Heart left ventricle (tissue), 16 donors: Measurements from ENCODE around the gene TTLL5. TPM values are rescaled to one million over a fixed set of nuclear protein-coding genes. Genes with fewer than 3 reads are reported as not detected.
A peak's percentile ranks its signal among the peaks of the same experiment; 100 is the strongest.

ENCODE experiments used
- ATAC-seq, 4 donors: fragments of 200-7000 bp; cut with Tn5 transposase; one replicate each; pipeline ENCODE4 v1.9.1; 2020 to 2022; ENCODE audit warnings: moderate library complexity in 4 of 4, mild to moderate bottlenecking in 3 of 4, moderate number of reproducible peaks in 1 of 4
- DNase-seq, 5 donors: peaks; one replicate each; pipeline ENCODE4 v3.0.0-alpha.2; 2020
- H3K27ac ChIP-seq, 12 donors: fragments of 200-600 bp; sonication (generic) in 4 of 12; one replicate each; pipeline versions ENCODE4 v1.5.0 to v1.8.0; 2016 to 2022; ENCODE audit warnings: mild to moderate bottlenecking in 2 of 12
- H3K27me3 ChIP-seq, 9 donors: fragments of 200-600 bp; sonication (generic) in 2 of 9; one replicate each; pipeline versions ENCODE4 v1.5.1 to v1.8.0; 2016 to 2022; ENCODE audit warnings: mild to moderate bottlenecking in 3 of 9
- H3K36me3 ChIP-seq, 9 donors: fragments of 200-600 bp; sonication (generic) in 2 of 9; one replicate each; pipeline versions ENCODE4 v1.5.0 to v1.8.0; 2018 to 2022; ENCODE audit warnings: mild to moderate bottlenecking in 2 of 9
- H3K4me1 ChIP-seq, 12 donors: fragments of 200-600 bp; sonication (generic) in 4 of 12; one replicate each; pipeline versions ENCODE4 v1.5.0 to v1.8.0; 2016 to 2022; ENCODE audit warnings: mild to moderate bottlenecking in 3 of 12
- H3K4me3 ChIP-seq, 12 donors: fragments of 200-600 bp; sonication (generic) in 4 of 12; one replicate each; pipeline versions ENCODE4 v1.5.0 to v1.8.0; 2017 to 2022; ENCODE audit warnings: mild to moderate bottlenecking in 9 of 12, moderate library complexity in 4 of 12
- H3K9me3 ChIP-seq, 12 donors: fragments of 200-600 bp; sonication (generic) in 4 of 12; one replicate each; pipeline versions ENCODE4 v1.5.0 to v1.8.0; 2016 to 2022; ENCODE audit warnings: mild to moderate bottlenecking in 1 of 12
- CTCF ChIP-seq, 12 donors: fragments of 200-600 bp; sonication (generic) in 4 of 12; IDR thresholded peaks; one replicate each; pipeline versions ENCODE4 v1.5.0 to v1.8.0; 2018 to 2022; ENCODE audit warnings: antibody characterized with exemption in 12 of 12, mild to moderate bottlenecking in 5 of 12
- POLR2A ChIP-seq, 2 donors: fragments of 450-650 bp; IDR thresholded peaks; one replicate each; pipeline ENCODE4 v1.6.1; 2017; ENCODE audit warnings: antibody characterized with exemption in 2 of 2, mild to moderate bottlenecking in 2 of 2, moderate library complexity in 2 of 2
- WGBS, 4 donors: extraction: QIAGEN DNeasy Blood & Tissue Kit in 2 of 4; methylation state at CpG; one replicate each; pipeline versions ENCODE4 v1.1.5 to v1.1.7; 2013 to 2018; 5-methylcytosine and 5-hydroxymethylcytosine counted together
- intact Hi-C, 10 donors: fragments of 100-400 bp; cut with DNase I; formaldehyde crosslinking; loops; one replicate each; pipeline versions ENCODE4 v1.11.1 to v1.14.2; 2022
- polyA plus RNA-seq, 2 donors: library from polyadenylated mRNA; stranded (reverse); fragments of 200-250 nt; gene quantifications; one replicate each; pipeline ENCODE4 v1.2.3, GENCODE V29; 2013
- total RNA-seq, 9 donors: library from RNA; depleted of rRNA in 2 of 9; stranded (reverse); fragments of >200 nt in 2 of 9; fragmentation: NEBNext Ultra II Directional in 3 of 9; extraction: Animal tissue kit (Norgen Biotek cat#: 25700) in 3 of 9; gene quantifications; one replicate each; pipeline versions ENCODE4 v1.1.0 to v1.2.4, GENCODE V29; 2016 to 2023
- donor health status: ischemic (EF 13 %, LVEDD 7.1; RV severe dilation, severe dysfunction).
- donor health status: healthy with polysubstance abuse.
- donor health status: DM: no; HTN: yes; CAD: no.
- donor health status: DM: no; HTN: no; CAD: no.
- donor health status: ischemic (EF 25% LVEDD 6.9; RV normal size, moderate dysfunction).
- donor health status: ischemic (EF 25% LVEDD 5.7; RV mildly dilated, moderate dysfunction).
- donor health status: healthy.
- donor health status: DM: yes; HTN: yes; CAD: no.
- donor health status: ischemic (EF 35%, LVEDD 5.7; RV mildly dilated, moderate dysfunction).
- donor health status: nonischemic (EF 11% LVEDD 7.7; RV severe dilation, severe dysfunction).
- donor health status: DM: yes; HTN: yes; CAD: no.
- donor health status: PGD.
- donor health status: ischemic (EF 29% LVEDD 5.4; RV normal size, mild dysfunction).
- donor health status: nonischemic (EF 23%, LVEDD 6.1; RV moderate dilation, normal function).

Gene TTLL5
- total and polyA plus RNA-seq, 11 donors = 6.2 to 24.6 (median 15.8) TPM

DNA sequence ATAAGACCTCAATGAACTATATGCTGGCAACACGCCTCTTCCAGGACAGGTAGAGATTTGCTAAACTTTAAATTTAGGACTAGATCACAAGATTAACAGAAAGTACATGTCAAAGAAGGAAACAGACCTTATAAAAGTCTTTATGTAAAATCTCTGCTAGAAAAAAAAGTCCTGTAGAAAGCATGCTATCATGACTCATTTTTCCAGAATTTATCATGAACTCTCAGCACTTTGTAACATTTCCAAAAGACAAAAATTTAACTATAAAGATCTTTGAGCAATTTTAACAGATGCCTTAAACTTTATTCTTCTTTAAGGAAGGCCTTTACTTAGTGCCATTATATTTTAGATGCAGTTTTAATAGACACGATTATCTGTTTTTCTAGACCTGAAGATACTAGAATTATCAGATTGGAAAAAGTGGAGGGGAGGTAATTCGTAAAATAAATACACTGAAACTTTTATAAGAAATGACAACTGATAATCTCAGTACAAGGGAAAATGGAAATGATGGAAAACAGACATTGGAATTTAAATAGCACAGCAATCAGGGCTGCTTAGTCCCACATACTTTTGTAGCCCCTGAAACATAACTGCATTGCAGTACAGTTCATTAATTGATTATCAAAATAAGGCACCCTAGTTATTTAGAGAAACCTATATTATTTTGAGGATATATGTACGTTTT, 92.0 kb downstream of the TTLL5 start:
- H3K36me3 ChIP-seq = peaks cover 0 to 31% (median 4%) of the 10 kb centered on the region in 9 donors
- intact Hi-C loops = no loop called here
- TF ChIP-seq POLR2A (IDR thresholded peaks at IDR 0.05) (no peak), CTCF (IDR thresholded peaks at IDR 0.05) (no peak)
- ATAC-seq = no peak
- H3K4me3 ChIP-seq = no peak overlapping the region
- 69 to 72% (median 71%) methylated on average over 4 of the region's 4 CpGs for WGBS, 4 donors
- H3K9me3 ChIP-seq = no peaks in the 10 kb centered on the region
- peak overlapping the region in 6 of 12 donors; percentile 1 to 44 (median 28) for H3K27ac ChIP-seq
- no peak for DNase-seq
- peaks cover 0 to 10% (median 0%) of the 10 kb centered on the region in 12 donors for H3K4me1 ChIP-seq
- no peaks in the 10 kb centered on the region for H3K27me3 ChIP-seq

GRCh38 chr14:75753696-75754095, 92.7 kb downstream of the TTLL5 start:
- H3K9me3 ChIP-seq = no peaks in the 10 kb centered on the region
- intact Hi-C loops = no loop called here
- H3K4me1 ChIP-seq = peaks cover 0 to 10% (median 0%) of the 10 kb centered on the region in 12 donors
- TF ChIP-seq POLR2A (IDR thresholded peaks at IDR 0.05) (no peak), CTCF (IDR thresholded peaks at IDR 0.05) (no peak)
- no peaks in the 10 kb centered on the region for H3K27me3 ChIP-seq
- peak overlapping the region in 7 of 12 donors; percentile 1 to 43 (median 27) for H3K27ac ChIP-seq
- ATAC-seq = no peak
- H3K4me3 ChIP-seq = no peak overlapping the region
- DNase-seq = no peak
- WGBS, 4 donors = 71 to 85% (median 75%) methylated on average over 4 of the region's 4 CpGs
- H3K36me3 ChIP-seq = peaks cover 0 to 26% (median 4%) of the 10 kb centered on the region in 9 donors

- H3K27me3 ChIP-seq = no peaks in the 10 kb centered on the region
- peaks cover 0 to 15% (median 4%) of the 10 kb centered on the region in 9 donors for H3K36me3 ChIP-seq
- H3K9me3 ChIP-seq = no peaks in the 10 kb centered on the region
- ATAC-seq (no peak), DNase-seq (no peak)
- intact Hi-C loops = no loop called here
- no peak for TF ChIP-seq POLR2A (IDR thresholded peaks at IDR 0.05)
- TF ChIP-seq CTCF (IDR thresholded peaks at IDR 0.05) = no peak
- peaks cover 0 to 6% (median 0%) of the 10 kb centered on the region in 12 donors for H3K4me1 ChIP-seq
- H3K4me3 ChIP-seq = no peak overlapping the region
- 87 to 94% (median 93%) methylated on average over 4 of the region's 4 CpGs for WGBS, 4 donors
- no peak overlapping the region for H3K27ac ChIP-seq
These were observed 96.8 kb downstream of the TTLL5 start for GRCh38 chr14:75757644-75758402.

DNA sequence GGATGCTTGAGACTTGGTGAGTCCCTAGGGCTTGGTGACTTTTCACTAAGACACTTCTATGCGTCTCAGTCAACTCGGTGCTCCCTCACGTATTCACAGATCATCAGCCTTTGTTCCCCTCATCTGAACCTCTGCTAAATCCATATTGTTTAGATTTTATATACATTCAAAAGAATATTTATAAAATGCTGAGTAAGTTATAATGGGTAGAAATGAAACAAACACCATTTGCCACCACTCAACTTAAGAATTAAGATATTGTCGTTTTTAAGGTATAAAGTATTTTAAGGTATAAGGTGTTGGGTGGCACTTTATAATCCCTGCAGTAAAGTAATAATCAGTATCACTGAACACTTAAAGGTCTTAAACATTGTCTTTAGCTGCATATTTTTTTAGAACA, 103.0 kb downstream of the TTLL5 start:
- Histone ChIP-seq H3K27ac (no peak overlapping the region), H3K4me1 (peaks cover 0 to 6% (median 0%) of the 10 kb centered on the region in 12 donors), H3K36me3 (peaks cover 0 to 28% (median 13%) of the 10 kb centered on the region in 9 donors), H3K9me3 (no peaks in the 10 kb centered on the region), H3K27me3 (no peaks in the 10 kb centered on the region), H3K4me3 (no peak overlapping the region)
- TF ChIP-seq CTCF (IDR thresholded peaks at IDR 0.05) = no peak
- no peak for TF ChIP-seq POLR2A (IDR thresholded peaks at IDR 0.05)
- WGBS, 4 donors = 95 to 97% (median 96%) methylated on average over 4 of the region's 4 CpGs
- intact Hi-C loops = no loop called here
- DNase-seq (no peak), ATAC-seq (no peak)
